ENCODE measurements around the gene RGS11. TPM values are rescaled to one million over a fixed set of nuclear protein-coding genes. Genes with fewer than 3 reads are reported as not detected.

RGS11 gene
- total and polyA plus RNA-seq, 2 donors from 2014 or later: 2.5 to 5.9 TPM

DNA sequence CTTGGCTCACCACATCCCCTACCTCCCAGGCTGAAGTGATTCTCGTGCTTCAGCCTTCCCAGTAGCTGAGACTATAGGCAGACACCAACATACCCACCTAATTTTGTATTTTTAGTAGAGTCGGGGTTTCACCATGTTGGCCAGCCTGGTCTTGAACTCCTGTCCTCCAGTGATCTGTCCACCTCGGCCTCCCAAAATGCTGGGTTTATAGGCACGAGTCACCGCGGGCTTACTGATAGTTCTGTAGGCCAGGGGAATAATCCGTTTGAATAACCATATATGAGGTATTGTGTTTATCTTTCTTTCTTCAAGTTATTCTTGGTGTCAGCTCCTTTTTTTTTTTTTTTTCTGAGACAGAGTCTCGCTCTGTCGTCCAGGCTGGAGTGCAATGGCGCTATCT is 33.5 kb downstream of the RGS11 start:
- intact Hi-C loops (cut with DNase I): no loop called here
- Histone ChIP-seq H3K27me3 (ENCODE audit: control insufficient read depth, insufficient read depth, low read length) (no peaks in the 10 kb centered on the region), H3K4me3 (ENCODE audit: low read length in 3 of 3) (no peak overlapping the region), H3K9ac (ENCODE audit: low read length in 3 of 3) (no peak overlapping the region), H3K36me3 (ENCODE audit: control insufficient read depth in 2 of 3, insufficient read depth in 3 of 3, low read length in 3 of 3) (no peaks in the 10 kb centered on the region), H3K9me3 (ENCODE audit: control insufficient read depth in 2 of 3, insufficient read depth in 1 of 3, low read length in 3 of 3) (no peaks in the 10 kb centered on the region), H3K27ac (ENCODE audit: low read depth in 2 of 2, low read length in 2 of 2) (no peak overlapping the region), H3K4me1 (ENCODE audit: control insufficient read depth in 2 of 3, insufficient read depth in 2 of 3, low read depth in 1 of 3, low read length in 3 of 3) (peaks cover 0 to 4% (median 0%) of the 10 kb centered on the region in 3 donors)
- no peak for FAIRE-seq
- TF ChIP-seq, protein P1, sequence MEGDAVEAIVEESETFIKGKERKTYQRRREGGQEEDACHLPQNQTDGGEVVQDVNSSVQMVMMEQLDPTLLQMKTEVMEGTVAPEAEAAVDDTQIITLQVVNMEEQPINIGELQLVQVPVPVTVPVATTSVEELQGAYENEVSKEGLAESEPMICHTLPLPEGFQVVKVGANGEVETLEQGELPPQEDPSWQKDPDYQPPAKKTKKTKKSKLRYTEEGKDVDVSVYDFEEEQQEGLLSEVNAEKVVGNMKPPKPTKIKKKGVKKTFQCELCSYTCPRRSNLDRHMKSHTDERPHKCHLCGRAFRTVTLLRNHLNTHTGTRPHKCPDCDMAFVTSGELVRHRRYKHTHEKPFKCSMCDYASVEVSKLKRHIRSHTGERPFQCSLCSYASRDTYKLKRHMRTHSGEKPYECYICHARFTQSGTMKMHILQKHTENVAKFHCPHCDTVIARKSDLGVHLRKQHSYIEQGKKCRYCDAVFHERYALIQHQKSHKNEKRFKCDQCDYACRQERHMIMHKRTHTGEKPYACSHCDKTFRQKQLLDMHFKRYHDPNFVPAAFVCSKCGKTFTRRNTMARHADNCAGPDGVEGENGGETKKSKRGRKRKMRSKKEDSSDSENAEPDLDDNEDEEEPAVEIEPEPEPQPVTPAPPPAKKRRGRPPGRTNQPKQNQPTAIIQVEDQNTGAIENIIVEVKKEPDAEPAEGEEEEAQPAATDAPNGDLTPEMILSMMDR (IDR thresholded peaks at IDR 0.05; ENCODE audit: borderline replicate concordance, extremely low read depth, insufficient read depth): no peak
- DNase-seq: peak in 1 of 5 donors; percentile 16

DNA sequence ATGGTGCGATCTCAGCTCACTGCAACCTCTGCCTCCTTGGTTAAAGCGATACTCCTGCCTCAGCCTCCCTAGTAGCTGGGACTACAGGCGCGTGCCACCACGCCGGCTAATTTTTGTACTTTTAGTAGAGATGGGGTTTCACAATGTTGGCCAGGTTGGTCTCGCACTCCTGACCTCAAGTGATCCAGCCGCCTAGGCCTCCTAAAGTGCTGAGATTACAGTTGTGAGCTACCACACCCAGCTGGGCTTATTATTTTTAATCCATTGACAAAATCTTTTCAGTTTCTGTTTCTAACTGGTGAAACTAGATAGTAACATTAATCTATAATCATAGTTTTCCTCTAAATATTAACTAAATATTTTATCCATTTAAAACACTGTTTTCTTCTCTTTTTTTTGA is 35.2 kb downstream of the RGS11 start:
- DNase-seq (peak in 1 of 5 donors; percentile 22), FAIRE-seq (no peak)
- H3K27ac ChIP-seq (ENCODE audit: low read depth in 2 of 2, low read length in 2 of 2): no peak overlapping the region
- no peaks in the 10 kb centered on the region for H3K9me3 ChIP-seq (ENCODE audit: control insufficient read depth in 2 of 3, insufficient read depth in 1 of 3, low read length in 3 of 3)
- intact Hi-C loops (cut with DNase I): no loop called here
- peaks cover 0 to 4% (median 0%) of the 10 kb centered on the region in 3 donors for H3K4me1 ChIP-seq (ENCODE audit: control insufficient read depth in 2 of 3, insufficient read depth in 2 of 3, low read depth in 1 of 3, low read length in 3 of 3)
- no peaks in the 10 kb centered on the region for H3K36me3 ChIP-seq (ENCODE audit: control insufficient read depth in 2 of 3, insufficient read depth in 3 of 3, low read length in 3 of 3)
- H3K9ac ChIP-seq (ENCODE audit: low read length in 3 of 3): no peak overlapping the region
- no peaks in the 10 kb centered on the region for H3K27me3 ChIP-seq (ENCODE audit: control insufficient read depth, insufficient read depth, low read length)
- TF ChIP-seq, protein P1 (IDR thresholded peaks at IDR 0.05; ENCODE audit: borderline replicate concordance, extremely low read depth, insufficient read depth): no peak
- H3K4me3 ChIP-seq (ENCODE audit: low read length in 3 of 3): no peak overlapping the region

DNA sequence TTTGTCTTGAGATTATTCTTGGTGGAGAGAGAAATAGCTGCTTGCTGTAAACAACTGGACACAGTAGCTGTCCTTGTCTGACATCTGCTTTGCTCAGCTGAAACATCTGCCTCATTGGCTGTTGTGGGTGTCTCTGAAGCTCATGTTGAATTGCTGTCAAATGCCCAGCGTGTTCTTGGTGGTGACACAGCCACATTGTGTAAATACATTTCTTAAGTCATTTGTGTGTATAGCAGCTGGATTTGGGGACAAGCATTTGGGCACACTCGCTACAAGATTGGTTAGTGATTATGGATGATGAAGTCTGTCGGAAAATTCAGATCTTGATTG is 35.8 kb downstream of the RGS11 start:
- Histone ChIP-seq H3K4me3 (ENCODE audit: low read length in 3 of 3) (no peak overlapping the region), H3K9me3 (ENCODE audit: control insufficient read depth in 2 of 3, insufficient read depth in 1 of 3, low read length in 3 of 3) (no peaks in the 10 kb centered on the region), H3K9ac (ENCODE audit: low read length in 3 of 3) (no peak overlapping the region), H3K36me3 (ENCODE audit: control insufficient read depth in 2 of 3, insufficient read depth in 3 of 3, low read length in 3 of 3) (no peaks in the 10 kb centered on the region), H3K4me1 (ENCODE audit: control insufficient read depth in 2 of 3, insufficient read depth in 2 of 3, low read depth in 1 of 3, low read length in 3 of 3) (peaks cover 0 to 4% (median 0%) of the 10 kb centered on the region in 3 donors), H3K27me3 (ENCODE audit: control insufficient read depth, insufficient read depth, low read length) (no peaks in the 10 kb centered on the region), H3K27ac (ENCODE audit: low read depth in 2 of 2, low read length in 2 of 2) (no peak overlapping the region)
- FAIRE-seq (no peak), DNase-seq (no peak)
- intact Hi-C loops (cut with DNase I): no loop called here
- TF ChIP-seq, protein P1 (IDR thresholded peaks at IDR 0.05; ENCODE audit: borderline replicate concordance, extremely low read depth, insufficient read depth): no peak
